GM19193 (cell line): ENCODE results near the gene ARL4C.

Experiments
- POLR2A ChIP-seq: IDR thresholded peaks from 4 replicates; pipeline ENCODE4 v1.6.1; 2011; ENCODE audit not compliant: insufficient read depth, insufficient read length; ENCODE audit errors: extremely low read depth

Gene ARL4C

GRCh38 chr2:234514873-234515638 is 18.2 kb upstream of the ARL4C start:
- no peak for TF ChIP-seq POLR2A

GRCh38 chr2:234514099-234514498 is 17.2 kb upstream of the ARL4C start:
- no peak for TF ChIP-seq POLR2A

DNA sequence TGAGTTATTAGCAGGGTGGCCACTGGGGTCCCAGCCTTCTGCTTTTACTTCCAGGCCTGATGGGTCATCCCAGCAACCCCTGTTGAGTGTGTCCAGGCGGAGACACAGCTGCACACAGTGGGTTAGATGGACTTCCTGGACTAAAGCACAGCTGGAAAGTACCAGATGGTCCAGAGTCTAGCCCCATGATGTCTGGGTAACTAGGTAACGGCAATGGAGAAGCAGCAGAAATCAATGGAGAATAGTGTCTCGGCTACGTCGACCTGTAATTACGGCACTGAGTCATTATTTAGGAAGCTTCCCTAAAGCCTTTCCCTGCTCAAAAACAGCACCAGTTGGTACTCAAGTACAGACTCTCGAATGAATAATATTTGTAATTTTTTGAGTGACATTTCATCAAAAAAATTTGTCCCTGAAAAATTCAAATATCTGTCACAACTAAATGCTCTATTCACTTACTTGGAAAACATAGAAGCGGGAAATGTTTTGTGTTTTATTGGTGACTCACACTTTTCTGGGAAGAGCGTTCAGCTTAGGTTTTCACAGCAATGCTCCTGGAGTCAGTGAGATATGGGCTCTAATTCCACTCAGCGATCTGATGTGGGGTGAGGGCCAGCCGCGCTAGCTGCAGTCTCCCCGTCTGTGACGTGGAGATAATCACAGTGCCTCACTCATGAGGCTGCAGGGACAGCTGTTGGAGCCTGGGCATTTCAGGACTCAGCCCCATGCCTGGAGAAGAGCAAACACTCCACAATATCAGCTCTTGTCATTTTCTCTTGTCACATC is 16.2 kb upstream of the ARL4C start:
- TF ChIP-seq POLR2A = no peak

DNA sequence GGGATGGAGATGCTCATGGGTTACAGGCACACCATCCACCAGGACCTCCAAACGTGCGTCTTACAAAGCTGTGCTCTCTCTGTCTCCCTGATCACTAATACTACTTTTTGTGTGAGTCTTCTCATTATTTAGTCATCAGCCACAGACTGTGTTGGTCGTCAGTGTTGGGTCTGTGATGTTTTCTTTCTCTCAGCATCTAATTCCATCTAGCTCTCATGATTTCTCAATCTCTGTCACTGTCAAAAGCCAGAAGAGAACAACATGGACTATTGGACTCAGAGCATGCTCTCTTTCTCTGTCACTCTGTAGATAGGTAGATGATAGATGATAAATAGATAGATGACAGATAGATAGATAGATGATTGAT is 6.0 kb upstream of the ARL4C start:
- TF ChIP-seq POLR2A = no peak

- no peak for TF ChIP-seq POLR2A
Measured at GRCh38 chr2:234502285-234502918, 5.5 kb upstream of the ARL4C start.

DNA sequence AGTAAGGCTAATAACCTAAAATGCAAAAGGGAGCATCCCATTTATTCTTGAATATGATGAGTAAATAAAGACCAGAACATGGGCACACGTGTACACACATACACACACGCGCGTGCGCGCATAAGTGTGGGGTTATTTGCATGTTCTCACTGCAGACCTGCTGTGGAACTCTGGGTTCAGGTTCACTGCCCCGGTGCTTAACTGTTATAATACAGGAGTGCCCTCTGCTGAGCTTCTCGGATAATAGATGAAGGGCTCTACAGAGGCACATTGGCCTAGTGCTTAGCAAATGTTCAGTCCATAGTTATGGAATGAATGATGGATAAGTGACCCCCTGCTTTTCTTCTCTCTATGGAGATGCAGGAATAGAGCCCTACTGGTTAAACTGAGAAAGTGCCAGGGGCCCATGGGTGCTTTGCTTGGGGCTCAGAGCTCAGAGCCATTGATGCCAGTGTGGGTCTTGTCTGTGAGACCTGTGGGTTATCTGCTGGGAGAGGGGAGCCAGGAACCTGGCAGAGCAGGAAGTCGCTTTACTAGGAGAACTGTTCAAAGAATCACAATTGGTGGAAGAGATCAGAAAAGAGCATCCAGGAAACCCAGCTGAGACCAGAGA is 3.6 kb upstream of the ARL4C start:
- TF ChIP-seq POLR2A = no peak

GRCh38 chr2:234497594-234498235 is 834 bp upstream of the ARL4C start:
- TF ChIP-seq POLR2A = no peak

DNA sequence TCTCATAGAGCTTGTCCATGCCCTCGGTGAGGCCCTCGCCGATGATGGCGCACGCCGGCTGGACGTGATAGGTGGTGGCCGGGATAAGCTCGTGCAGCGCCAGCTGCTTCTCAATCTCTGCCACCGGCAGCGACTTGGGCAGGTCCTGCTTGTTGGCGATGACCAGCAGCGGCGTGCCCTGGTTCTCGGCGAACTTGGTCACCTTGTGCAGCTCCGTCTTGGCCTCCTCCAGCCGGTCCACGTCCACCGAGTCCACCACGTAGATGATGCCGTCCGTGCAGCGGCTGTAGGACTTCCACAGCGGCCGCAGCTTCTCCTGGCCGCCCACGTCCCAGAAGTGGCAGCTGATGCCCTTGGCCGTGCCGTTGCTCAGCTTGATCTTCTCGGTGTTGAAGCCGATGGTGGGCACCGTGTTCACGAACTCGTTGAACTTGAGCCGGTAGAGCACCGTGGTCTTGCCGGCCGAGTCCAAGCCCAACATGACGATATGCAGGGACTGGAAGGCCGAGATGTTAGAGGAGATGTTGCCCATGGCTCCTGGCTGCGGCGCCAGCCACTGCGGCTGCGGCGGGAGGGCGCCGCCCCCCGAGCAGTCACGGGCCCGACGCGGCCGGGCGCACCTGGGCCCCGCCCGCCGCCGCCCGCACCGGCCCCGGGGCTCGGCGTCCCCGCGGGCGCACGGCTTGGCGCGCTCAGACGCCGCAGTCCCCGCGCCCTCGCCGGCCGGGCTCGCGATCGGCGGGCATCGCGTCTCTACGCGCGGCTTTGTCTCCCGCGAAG is 636 bp downstream of the ARL4C start:
- no peak for TF ChIP-seq POLR2A

GRCh38 chr2:234495251-234496054 is 1.4 kb downstream of the ARL4C start:
- no peak for TF ChIP-seq POLR2A

DNA sequence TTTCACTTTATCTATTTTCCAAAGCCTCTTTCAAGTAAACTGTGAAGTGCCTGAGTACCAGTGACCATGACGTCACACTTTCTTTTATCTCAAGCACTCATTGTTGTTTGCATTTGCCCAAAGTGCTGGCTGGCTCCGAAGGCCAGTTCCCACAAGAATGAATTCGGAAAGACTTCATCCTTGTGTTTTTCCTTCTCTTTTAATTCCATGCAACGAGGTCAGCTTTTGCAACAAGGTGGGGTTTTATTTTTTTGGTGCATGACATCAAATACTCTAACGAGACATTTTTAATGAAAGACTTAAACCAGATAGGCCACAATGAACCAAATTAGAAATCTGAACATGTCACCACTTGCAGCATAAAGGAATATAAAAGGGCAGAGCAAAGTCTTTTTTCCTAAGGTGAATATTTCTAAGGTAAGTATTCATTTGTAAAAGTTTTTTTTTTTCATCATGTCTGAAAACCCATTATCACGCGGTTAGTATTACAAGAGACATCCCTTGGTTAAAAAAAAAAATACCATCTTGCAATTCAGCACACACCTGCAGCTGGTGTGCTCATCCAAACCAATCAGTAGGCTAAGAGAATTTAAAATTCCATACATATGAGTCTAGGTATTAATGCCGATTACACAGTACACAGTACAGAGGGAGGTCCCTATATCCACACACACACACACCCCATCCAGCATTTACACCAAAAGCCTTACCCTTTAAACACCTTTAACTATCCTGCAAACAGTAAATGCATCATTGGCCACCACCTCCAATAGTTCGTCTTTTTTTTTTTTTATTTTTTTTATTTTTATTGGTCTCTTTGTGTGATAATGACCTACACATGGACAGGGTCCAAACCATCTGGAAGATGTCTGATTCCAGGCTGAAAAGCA is 2.3 kb downstream of the ARL4C start:
- TF ChIP-seq POLR2A = no peak

DNA sequence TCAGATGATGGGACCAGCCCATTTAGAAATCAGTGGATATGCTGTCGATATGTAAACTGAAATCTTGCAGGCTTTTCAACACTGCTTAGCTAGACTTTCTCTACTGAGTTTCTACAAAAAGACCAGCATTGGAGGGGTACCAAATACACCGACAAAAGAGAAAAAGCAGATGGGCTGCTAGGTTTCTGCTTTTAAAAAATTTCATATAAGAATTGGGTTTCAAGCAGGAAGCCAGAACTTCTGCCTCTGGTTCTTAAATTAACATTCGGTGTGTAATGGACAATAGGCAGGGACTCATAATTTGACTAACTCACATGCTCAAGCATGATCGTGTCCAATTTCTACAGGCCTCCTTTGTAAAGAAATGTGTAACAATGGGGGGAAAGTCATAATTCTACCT is 3.1 kb downstream of the ARL4C start:
- TF ChIP-seq POLR2A = no peak

- TF ChIP-seq POLR2A = no peak
Measured at GRCh38 chr2:234492717-234493485, 4.0 kb downstream of the ARL4C start.
